Measurements from ENCODE around the gene KCNK3. TPM values are rescaled to one million over a fixed set of nuclear protein-coding genes. Genes with fewer than 3 reads are reported as not detected.

Gene KCNK3
- total and polyA plus RNA-seq, 2 of the 13 experiments (the other 11 are each of a cell fraction or from before 2014, with no cell fraction given) = not detected

DNA sequence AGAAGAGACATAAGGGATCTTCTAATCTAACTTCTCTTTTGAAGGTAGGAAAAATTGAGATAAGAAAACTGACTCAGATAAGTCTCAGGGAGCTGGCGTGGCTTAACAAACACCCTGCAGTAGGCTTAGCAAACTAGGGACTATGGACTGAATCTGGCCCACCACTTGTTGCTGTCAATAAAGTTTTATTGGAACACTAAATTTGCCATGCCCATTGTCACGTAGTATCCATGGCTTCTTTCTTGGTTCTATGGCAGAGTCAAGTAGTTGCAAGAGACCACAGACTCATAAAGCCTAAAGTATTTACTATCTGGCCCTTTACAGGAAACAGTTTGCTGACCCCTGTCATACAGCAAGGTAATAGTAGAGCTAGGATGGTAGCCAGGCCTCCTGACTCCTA lies 24.2 kb downstream of the KCNK3 start:
- ChIA-PET CTCF (ENCODE audit: low intra/inter-chr PET ratio, low total read pairs) (no interaction called here), POLR2A (no interaction called here)
- H3K4me2 ChIP-seq (ENCODE audit: low read depth, low read length) = no peak overlapping the region
- 24% methylated on average over 2 of the region's 2 CpGs for WGBS (ENCODE audit: low lambda C conversion rate)
- FAIRE-seq = no peak
- H3K4me1 ChIP-seq (ENCODE audit: insufficient read depth, low read length) = peaks cover 22% of the 10 kb centered on the region
- DNase-seq (ENCODE audit: low spot score) = no peak
- no peak overlapping the region for H3K4me3 ChIP-seq (replicated peaks in 1 of 3; ENCODE audit: insufficient read depth in 1 of 3, low read depth in 2 of 3, low read length in 3 of 3)
- no peak overlapping the region for H2AFZ ChIP-seq (ENCODE audit: low read length)
- no peaks in the 10 kb centered on the region for H3K36me3 ChIP-seq (replicated peaks in 1 of 2; ENCODE audit: control insufficient read depth in 1 of 2, insufficient read depth in 2 of 2, low read length in 2 of 2)
- intact Hi-C loops (cut with micrococcal nuclease; ENCODE audit: unreplicated experiment) (no loop called here), in situ Hi-C loops (cut with HindIII; ENCODE audit: extremely low pct_ligation_motif_present, low pct_unique_long_range_greater_than_20kb) (no loop called here)
- peaks cover 0 to 68% of the 10 kb centered on the region in 2 experiments; a peak in 4 of 5 replicates for H3K27me3 ChIP-seq (ENCODE audit: control insufficient read depth in 1 of 2, insufficient read depth in 2 of 2, low read length in 2 of 2)
- ATAC-seq = no peak
- H3K9me3 ChIP-seq (ENCODE audit: low read length) = no peaks in the 10 kb centered on the region
- H4K20me1 ChIP-seq (ENCODE audit: insufficient read depth, low read length) = no peaks in the 10 kb centered on the region
- no peaks in the 10 kb centered on the region for H3K79me2 ChIP-seq (ENCODE audit: insufficient read depth, low read length)
- no peak for TF ChIP-seq SUZ12 (IDR thresholded peaks at IDR 0.05; ENCODE audit: low read depth, low read length)
- TF ChIP-seq, protein P1, sequence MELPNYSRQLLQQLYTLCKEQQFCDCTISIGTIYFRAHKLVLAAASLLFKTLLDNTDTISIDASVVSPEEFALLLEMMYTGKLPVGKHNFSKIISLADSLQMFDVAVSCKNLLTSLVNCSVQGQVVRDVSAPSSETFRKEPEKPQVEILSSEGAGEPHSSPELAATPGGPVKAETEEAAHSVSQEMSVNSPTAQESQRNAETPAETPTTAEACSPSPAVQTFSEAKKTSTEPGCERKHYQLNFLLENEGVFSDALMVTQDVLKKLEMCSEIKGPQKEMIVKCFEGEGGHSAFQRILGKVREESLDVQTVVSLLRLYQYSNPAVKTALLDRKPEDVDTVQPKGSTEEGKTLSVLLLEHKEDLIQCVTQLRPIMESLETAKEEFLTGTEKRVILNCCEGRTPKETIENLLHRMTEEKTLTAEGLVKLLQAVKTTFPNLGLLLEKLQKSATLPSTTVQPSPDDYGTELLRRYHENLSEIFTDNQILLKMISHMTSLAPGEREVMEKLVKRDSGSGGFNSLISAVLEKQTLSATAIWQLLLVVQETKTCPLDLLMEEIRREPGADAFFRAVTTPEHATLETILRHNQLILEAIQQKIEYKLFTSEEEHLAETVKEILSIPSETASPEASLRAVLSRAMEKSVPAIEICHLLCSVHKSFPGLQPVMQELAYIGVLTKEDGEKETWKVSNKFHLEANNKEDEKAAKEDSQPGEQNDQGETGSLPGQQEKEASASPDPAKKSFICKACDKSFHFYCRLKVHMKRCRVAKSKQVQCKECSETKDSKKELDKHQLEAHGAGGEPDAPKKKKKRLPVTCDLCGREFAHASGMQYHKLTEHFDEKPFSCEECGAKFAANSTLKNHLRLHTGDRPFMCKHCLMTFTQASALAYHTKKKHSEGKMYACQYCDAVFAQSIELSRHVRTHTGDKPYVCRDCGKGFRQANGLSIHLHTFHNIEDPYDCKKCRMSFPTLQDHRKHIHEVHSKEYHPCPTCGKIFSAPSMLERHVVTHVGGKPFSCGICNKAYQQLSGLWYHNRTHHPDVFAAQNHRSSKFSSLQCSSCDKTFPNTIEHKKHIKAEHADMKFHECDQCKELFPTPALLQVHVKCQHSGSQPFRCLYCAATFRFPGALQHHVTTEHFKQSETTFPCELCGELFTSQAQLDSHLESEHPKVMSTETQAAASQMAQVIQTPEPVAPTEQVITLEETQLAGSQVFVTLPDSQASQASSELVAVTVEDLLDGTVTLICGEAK (IDR thresholded peaks at IDR 0.05) = peak; percentile 79
- TF ChIP-seq, protein P1 (CRISPR knock-in tag; IDR thresholded peaks at IDR 0.05) = peak; percentile 98
- TF ChIP-seq, protein P2, sequence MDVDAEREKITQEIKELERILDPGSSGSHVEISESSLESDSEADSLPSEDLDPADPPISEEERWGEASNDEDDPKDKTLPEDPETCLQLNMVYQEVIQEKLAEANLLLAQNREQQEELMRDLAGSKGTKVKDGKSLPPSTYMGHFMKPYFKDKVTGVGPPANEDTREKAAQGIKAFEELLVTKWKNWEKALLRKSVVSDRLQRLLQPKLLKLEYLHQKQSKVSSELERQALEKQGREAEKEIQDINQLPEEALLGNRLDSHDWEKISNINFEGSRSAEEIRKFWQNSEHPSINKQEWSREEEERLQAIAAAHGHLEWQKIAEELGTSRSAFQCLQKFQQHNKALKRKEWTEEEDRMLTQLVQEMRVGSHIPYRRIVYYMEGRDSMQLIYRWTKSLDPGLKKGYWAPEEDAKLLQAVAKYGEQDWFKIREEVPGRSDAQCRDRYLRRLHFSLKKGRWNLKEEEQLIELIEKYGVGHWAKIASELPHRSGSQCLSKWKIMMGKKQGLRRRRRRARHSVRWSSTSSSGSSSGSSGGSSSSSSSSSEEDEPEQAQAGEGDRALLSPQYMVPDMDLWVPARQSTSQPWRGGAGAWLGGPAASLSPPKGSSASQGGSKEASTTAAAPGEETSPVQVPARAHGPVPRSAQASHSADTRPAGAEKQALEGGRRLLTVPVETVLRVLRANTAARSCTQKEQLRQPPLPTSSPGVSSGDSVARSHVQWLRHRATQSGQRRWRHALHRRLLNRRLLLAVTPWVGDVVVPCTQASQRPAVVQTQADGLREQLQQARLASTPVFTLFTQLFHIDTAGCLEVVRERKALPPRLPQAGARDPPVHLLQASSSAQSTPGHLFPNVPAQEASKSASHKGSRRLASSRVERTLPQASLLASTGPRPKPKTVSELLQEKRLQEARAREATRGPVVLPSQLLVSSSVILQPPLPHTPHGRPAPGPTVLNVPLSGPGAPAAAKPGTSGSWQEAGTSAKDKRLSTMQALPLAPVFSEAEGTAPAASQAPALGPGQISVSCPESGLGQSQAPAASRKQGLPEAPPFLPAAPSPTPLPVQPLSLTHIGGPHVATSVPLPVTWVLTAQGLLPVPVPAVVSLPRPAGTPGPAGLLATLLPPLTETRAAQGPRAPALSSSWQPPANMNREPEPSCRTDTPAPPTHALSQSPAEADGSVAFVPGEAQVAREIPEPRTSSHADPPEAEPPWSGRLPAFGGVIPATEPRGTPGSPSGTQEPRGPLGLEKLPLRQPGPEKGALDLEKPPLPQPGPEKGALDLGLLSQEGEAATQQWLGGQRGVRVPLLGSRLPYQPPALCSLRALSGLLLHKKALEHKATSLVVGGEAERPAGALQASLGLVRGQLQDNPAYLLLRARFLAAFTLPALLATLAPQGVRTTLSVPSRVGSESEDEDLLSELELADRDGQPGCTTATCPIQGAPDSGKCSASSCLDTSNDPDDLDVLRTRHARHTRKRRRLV (CRISPR knock-in tag; IDR thresholded peaks at IDR 0.05) = no peak
- no TSS peak for BruUV-seq (replicated peaks)
- H3K27ac ChIP-seq (ENCODE audit: extremely low read length, insufficient read depth, low read length) = no peak overlapping the region
- no peak overlapping the region for H3K9ac ChIP-seq (ENCODE audit: insufficient read depth, low read depth, low read length)

Data from HepG2 (cell line).